COLO668 (cell line): ENCODE measurements around the gene RIC1.
"Not testable (repeated sequence)": the region's sequence is repeated elsewhere in the genome, so short reads cannot be mapped to it uniquely, and the experiment has no call there.

Source experiments
- DNase-seq: peaks from one replicate; lab custom pipeline; 2025; ENCODE audit not compliant: unreplicated experiment; lab: John Stamatoyannopoulos, UW

RIC1 gene

DNA sequence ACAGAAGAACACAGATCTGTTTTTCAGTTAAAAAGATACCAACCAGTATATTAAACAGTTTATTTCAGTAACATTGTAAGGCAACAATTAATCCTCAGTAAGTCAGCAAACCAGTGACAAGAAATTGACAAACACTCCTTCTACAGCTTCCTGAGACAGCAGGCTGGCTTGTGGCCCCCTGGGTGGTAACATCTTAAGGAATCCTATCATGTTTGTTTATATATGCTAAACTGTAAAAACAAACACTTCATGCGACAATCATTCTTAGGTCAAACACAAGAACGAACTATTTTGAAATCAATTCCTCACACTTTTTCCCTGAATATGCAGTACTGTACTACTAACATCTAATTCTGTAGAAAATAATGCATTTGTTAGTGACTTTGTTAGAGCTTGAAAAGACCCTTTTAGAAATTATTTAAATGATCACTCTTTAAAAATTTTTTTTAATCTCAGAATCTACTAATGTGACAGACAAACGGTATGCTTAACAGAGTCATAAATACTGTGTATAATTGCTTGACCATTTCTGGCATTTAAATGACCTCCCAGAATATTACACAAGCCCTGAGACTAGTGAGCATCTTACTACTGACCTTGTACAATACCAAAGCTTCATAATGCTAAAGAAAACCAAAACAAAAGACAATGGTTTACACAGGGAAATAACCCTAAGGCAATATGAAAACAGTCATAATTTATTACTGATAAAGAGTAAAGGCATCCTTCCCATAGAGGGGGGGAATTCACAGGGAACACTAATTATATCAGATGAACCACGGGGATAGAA is 155.8 kb downstream of the RIC1 start:
- no peak for DNase-seq

GRCh38 chr9:5786370-5787127 is 157.6 kb downstream of the RIC1 start:
- DNase-seq: no peak

GRCh38 chr9:5787220-5787619 is 158.3 kb downstream of the RIC1 start:
- DNase-seq: no peak

- DNase-seq: no peak
Observed at GRCh38 chr9:5787759-5788302, 158.9 kb downstream of the RIC1 start.

DNA sequence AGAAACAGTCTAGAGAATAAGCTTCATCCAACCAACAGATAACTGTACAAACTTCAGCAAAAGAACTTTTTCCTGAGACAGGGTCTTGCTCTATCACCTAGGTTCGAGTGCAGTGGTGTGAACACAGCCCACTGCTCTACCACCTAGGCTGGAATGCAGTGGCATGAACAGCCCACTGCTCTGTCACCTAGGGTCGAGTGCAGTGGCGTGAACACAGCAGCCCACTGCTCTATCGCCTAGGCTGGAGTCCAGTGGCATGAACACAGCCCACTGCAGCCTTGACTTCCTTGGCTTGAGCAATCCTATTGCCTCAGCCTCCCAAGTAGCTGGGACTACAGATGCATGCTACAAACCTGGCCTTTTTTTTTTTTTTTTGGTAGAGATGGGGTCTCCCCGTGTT is 160.6 kb downstream of the RIC1 start:
- DNase-seq: no peak

- DNase-seq: no peak
Observed at GRCh38 chr9:5790923-5791322, 162.0 kb downstream of the RIC1 start.

DNA sequence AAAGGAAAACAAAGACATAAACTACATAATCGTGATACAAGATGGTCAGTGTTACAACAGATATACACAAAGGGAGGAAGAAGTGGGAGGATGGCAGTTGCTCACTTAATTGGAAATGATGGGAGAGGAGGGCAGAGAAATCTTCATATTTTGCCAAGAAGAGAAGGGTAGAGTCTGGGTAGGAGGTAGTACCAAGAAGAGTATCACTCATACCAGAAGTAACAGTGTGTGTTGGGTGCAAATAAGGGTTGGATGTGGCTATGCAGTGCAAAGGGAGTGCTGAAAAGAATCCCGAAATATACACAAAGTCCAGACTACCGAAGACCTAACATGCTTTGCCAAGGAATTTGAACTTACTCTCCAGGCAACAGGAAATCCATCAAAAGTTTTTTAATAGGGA is 163.0 kb downstream of the RIC1 start:
- DNase-seq: no peak

DNA sequence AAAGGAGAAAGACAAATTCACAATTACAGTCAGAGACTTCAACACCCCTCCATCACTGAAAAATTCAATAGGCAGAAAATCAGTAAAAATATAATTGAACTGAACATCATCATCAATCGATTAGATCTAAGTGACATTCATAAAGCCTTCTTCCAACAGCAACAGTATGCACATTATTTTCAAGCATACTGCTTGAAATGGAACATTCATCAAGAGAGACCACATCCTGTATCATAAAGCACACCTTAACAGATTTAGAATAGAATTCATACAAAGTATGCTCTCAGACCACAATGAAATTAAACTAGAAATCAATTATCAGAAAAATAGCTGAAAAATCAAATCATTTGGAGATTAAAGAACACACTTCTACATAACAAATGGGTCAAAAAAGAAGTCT is 164.9 kb downstream of the RIC1 start:
- DNase-seq: no peak

- no peak for DNase-seq
Observed at GRCh38 chr9:5796298-5796697, 167.4 kb downstream of the RIC1 start.

- no peak for DNase-seq
Observed at GRCh38 chr9:5798581-5798980, 169.7 kb downstream of the RIC1 start.

- no peak for DNase-seq
Observed at GRCh38 chr9:5799314-5799713, 170.4 kb downstream of the RIC1 start.

- not testable (repeated sequence) for DNase-seq
Observed at GRCh38 chr9:5800378-5800777, 171.5 kb downstream of the RIC1 start.

DNA sequence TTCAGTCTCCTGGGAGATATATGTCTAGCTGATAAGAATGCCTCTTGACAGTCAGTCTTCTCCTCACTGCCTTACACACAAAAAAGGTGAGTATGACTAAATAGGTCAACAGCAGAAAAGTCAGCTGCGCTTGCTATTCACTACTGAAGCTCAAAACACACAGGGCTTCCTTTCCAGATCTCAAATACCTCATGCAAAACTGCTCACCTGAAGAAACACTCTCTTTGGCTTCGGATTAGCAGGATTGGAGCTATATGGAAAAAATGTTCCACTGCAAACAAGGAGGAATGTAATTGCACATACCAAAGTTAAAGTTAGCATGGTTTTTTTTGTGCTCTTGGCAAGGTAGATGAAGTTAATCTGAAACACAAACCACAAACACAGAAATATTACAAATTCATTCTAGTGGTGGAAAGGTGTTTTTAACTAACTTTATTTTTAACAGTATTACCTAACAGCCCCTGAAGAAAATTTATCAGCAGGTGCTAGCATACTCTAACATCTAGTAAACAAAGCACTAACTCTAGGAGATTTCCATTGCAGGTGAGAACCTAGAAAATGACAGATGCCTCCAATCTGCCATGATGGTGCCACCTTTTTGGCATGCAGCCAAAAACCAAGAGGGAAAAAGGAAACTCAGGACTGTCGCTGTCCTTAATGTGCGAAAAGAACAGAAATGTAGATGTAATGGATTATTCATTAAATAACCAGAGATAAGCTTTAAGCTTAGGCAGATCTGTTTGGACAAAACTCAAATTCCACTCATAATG is 172.2 kb downstream of the RIC1 start:
- DNase-seq: peak; percentile 32

DNA sequence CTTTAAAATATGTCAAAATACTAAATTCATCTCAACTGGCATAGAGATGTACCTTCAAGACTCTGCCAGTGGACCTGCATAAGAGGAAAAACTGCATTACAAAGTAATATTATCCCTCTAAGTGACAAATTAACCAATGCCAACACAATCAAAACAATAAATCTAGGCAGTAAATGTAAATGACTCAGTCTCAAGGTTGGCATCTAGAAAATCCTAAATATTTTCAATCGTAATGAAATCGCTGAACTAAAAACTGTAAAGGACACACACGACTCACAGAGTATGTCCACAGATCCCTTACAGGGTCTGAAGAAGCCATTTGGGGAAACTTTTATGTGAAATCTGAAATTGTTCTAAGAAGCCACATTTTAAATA is 172.8 kb downstream of the RIC1 start:
- no peak for DNase-seq

DNA sequence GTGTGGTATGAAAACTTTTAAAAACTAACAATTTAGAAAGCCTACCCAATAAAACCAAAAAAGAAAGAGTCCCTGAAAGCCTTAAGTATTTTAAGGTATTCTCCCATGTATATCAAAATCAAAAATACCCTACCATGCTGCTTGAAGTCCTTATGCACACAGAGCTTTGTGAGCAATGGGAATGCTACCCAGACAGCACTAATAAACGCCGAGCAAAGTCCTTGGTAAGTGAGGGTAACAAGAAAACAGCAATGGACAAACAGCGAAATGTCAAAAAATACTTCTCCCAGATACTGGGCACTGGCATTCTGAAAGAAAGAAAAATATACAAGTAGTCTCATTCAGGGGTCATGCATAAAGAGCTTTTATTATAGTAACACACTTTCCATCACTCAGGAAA is 176.6 kb downstream of the RIC1 start:
- no peak for DNase-seq

DNA sequence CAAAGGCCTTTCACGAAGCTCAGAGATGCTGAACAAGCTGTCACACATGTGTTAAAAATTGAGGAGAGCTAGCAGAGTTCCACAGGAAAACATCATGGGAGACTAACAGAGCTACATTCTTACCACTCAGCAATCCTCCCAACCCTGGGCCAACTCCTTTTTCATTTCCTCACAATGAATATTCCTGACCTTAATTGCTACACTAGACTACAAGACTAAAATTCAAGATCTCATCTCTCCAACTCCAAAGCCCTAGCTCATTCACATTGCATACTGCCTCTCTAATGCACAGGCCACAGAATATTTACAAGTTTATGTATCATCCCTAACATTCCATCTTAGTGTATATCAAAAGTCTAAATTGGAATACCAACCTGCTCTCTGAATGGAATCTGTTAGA is 182.8 kb downstream of the RIC1 start:
- DNase-seq: no peak

DNA sequence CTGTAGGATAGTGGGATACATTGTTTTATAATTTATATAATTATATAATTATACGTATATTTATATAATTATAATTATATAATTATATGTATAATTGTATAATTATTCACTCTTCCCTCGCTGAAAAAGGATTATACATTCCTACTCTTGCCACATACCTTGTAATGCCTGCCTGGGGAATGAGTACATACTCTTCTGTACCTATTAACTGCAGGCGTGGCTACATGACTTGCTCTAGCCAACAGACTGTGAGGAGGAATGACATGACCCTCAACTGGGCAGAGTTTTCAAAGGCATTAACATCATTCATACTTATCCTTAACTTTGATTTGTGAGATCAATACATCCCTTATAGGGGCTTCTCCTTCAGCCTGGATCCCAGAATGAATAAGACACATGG is 184.9 kb downstream of the RIC1 start:
- no peak for DNase-seq

- DNase-seq: no peak
Observed at GRCh38 chr9:5815461-5815860, 186.6 kb downstream of the RIC1 start.

GRCh38 chr9:5817862-5818261 is 189.0 kb downstream of the RIC1 start:
- no peak for DNase-seq

GRCh38 chr9:5818424-5819142 is 189.7 kb downstream of the RIC1 start:
- DNase-seq: no peak

DNA sequence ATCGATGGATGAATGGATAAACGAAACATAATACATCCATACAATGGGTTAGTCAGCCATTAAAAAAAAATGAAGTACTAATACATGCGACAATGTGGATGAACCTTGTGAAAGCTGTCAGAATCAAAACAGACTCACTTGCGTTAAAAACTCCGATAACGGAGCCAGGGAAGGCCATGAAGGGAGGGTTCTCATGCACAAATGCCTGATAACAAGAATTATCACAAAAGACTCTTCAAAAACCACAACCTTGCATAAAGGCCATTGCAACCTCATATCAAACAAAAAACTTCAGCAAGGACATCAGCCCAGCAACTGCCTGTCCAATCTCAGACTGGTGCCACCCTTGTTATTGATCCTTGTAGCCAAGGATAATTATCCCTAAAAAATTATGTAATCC is 190.3 kb downstream of the RIC1 start:
- no peak for DNase-seq
